GM12872 (cell line): Measurements from ENCODE around the gene PPP1R12A.

ENCODE experiments used
- CTCF ChIP-seq: IDR thresholded peaks from 3 replicates; pipeline ENCODE4 v1.5.1; 2011; ENCODE audit warnings: low read depth, mild to moderate bottlenecking, low read length, moderate library complexity; ENCODE audit not compliant: insufficient read depth

Gene PPP1R12A

GRCh38 chr12:79873201-79873600 lies 61.7 kb downstream of the PPP1R12A start:
- no peak for TF ChIP-seq CTCF

- TF ChIP-seq CTCF = no peak
Observed at GRCh38 chr12:79871621-79872020, 63.3 kb downstream of the PPP1R12A start.

GRCh38 chr12:79870916-79871315 lies 64.0 kb downstream of the PPP1R12A start:
- no peak for TF ChIP-seq CTCF

- no peak for TF ChIP-seq CTCF
Observed at GRCh38 chr12:79859646-79860045, 75.3 kb downstream of the PPP1R12A start.

- no peak for TF ChIP-seq CTCF
Observed at GRCh38 chr12:79858518-79858917, 76.4 kb downstream of the PPP1R12A start.

GRCh38 chr12:79857675-79858074 lies 77.2 kb downstream of the PPP1R12A start:
- no peak for TF ChIP-seq CTCF

- TF ChIP-seq CTCF = no peak
Observed at GRCh38 chr12:79850610-79851299, 84.1 kb downstream of the PPP1R12A start.
